Fibroblast of skin of right biceps (primary cell): ENCODE data around the gene NKAIN2.

Experiments
- DNase-seq: peaks from one replicate; pipeline ENCODE4 v3.0.0-alpha.2; 2013

The NKAIN2 gene

GRCh38 chr6:124869416-124869815 is 1065.8 kb downstream of the NKAIN2 start:
- peak; percentile 58 for DNase-seq

- peak; percentile 38 for DNase-seq
These were observed 1067.2 kb downstream of the NKAIN2 start for GRCh38 chr6:124870611-124871459.

GRCh38 chr6:124872361-124873065 is 1068.8 kb downstream of the NKAIN2 start:
- DNase-seq: no peak

GRCh38 chr6:124873066-124873410 is 1069.4 kb downstream of the NKAIN2 start:
- no peak for DNase-seq
